ENCODE results near the gene FGFR2.

FGFR2 gene

DNA sequence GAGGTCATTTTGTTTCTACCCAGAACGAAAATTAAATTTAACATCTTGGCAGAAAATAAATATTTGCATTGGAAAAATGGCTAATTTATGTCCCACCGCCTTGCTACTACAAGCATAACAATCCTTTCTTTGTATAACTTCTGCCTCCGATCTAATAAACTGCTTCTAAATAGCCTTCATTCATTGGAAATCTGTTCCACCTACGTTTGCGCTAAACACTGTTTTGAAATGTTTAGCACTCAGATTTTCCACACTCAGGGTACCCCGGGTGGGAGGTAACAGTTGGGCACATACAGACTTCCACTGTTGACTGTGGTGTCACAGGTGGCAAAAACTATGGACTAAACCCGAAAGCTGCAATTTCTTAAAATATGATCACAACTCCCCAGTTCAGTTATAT, 96.4 kb downstream of the FGFR2 start:
- Histone ChIP-seq H4K20me1 (no peaks in the 10 kb centered on the region), H3K4me2 (no peak overlapping the region), H3K27ac (no peak overlapping the region), H3K36me3 (no peaks in the 10 kb centered on the region), H3K4me3 (no peak overlapping the region), H3K9me3 (no peaks in the 10 kb centered on the region), H3K27me3 (no peaks in the 10 kb centered on the region), H3K4me1 (peaks cover 9% of the 10 kb centered on the region), H3K9ac (no peak overlapping the region)
- no peak for TF ChIP-seq Cebpa-rat (IDR thresholded peaks at IDR 0.05)

DNA sequence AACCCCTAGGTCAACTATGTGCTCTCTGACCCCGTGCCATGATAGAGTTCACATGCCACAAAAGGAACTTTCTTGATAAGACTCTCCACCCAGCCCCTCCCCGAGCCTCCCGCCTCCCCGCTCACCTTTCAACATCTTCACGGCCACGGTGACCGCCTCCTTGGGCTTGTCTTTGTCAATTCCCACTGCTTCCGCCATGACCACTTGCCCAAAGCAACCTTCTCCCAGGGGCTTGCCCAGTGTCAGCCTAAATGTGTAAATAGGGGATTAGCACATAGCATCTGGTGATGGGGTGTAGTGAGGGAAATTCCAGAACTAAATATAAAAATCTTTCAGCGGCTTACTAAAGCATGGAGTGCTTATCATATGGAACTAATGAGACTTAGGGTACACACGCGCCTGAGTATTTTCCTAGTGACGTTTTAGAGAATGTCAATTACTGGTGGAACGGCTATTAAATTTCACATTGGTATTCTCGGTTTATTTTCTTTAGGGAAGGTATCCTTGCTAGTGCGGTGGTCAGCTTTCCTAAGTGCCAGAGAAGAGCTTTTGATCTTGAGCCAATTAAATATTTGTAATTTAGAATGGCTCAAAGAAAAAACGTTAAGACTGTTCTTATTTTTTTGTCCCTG, 97.4 kb downstream of the FGFR2 start:
- H3K27ac ChIP-seq = no peak overlapping the region
- no peak overlapping the region for H3K4me3 ChIP-seq
- peaks cover 9% of the 10 kb centered on the region for H3K4me1 ChIP-seq
- TF ChIP-seq Cebpa-rat (IDR thresholded peaks at IDR 0.05) = no peak
- no peak overlapping the region for H3K9ac ChIP-seq
- H3K9me3 ChIP-seq = no peaks in the 10 kb centered on the region
- no peaks in the 10 kb centered on the region for H3K27me3 ChIP-seq
- H3K36me3 ChIP-seq = no peaks in the 10 kb centered on the region
- no peak overlapping the region for H3K4me2 ChIP-seq
- H4K20me1 ChIP-seq = no peaks in the 10 kb centered on the region

DNA sequence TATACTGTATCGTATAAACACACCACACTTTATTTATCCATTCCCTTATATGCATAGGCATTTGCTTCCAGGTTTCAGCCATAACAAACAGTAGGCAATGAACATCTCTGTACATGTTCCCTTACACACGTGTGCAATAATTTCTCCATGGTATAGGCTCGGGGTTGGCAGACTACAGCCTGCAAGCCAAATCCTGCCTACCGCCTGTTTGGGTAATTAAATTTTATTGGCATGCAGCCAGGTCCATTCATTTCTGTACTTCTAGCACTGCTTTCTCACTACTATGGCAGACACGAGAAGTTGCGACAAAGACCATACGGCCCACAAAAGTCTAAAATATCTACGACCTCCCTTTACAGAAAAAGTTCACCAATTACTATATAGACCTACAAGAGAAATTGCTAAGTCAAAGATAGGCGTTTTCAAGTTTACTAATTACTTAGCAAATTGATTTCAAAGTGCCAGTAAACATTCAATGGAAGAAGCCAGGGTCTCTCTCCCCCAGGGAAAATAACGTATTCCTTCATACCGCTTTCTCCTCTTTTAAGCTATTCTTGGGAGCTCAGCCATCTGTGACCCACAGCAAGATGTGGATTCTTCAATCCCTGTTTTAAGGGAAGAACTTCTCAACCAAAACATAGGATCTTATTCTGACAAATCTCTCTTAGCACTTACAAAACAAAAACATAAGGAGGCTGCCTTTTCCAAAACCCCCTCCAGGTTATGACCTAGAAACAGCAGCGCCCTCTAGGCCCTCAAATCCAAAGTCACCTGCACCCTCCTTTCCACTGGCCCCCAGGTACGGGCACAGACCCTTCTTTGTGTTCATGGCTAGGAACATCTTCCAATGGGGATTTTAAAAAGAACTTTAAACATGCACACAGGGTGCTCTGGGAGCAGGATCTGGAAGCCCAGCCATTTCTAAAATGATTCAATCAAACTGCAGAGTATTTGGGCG, 100.5 kb downstream of the FGFR2 start:
- H3K27ac ChIP-seq = no peak overlapping the region
- H3K9ac ChIP-seq = no peak overlapping the region
- H4K20me1 ChIP-seq = no peaks in the 10 kb centered on the region
- H3K9me3 ChIP-seq = no peaks in the 10 kb centered on the region
- H3K4me1 ChIP-seq = peaks cover 9% of the 10 kb centered on the region
- TF ChIP-seq Cebpa-rat (IDR thresholded peaks at IDR 0.05) = no peak
- no peak overlapping the region for H3K4me3 ChIP-seq
- H3K4me2 ChIP-seq = peak overlapping the region; percentile 43
- no peaks in the 10 kb centered on the region for H3K36me3 ChIP-seq
- no peaks in the 10 kb centered on the region for H3K27me3 ChIP-seq

DNA sequence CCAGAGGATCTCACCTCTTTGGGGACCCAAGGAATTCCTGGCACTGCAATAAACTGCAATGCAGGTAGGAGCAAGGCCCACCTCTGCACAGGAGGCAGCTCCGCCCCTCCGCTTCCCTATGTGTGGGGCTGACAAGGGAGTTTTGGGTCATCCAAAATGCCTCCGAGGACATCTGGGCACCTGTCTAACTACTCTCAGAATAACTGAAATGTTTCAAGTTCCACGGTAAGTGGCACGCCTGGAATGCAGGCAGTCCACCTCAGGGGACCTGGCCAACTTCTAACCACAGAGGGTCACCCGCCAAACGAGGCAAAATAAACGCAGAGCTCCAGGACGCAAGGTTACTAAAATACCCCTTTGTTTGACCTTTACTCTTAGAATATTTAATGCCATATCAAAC, 102.5 kb downstream of the FGFR2 start:
- Histone ChIP-seq H3K9me3 (no peaks in the 10 kb centered on the region), H3K36me3 (no peaks in the 10 kb centered on the region), H3K4me2 (no peak overlapping the region), H3K27me3 (no peaks in the 10 kb centered on the region), H3K9ac (no peak overlapping the region), H4K20me1 (no peaks in the 10 kb centered on the region), H3K27ac (no peak overlapping the region), H3K4me3 (no peak overlapping the region), H3K4me1 (peaks cover 9% of the 10 kb centered on the region)
- no peak for TF ChIP-seq Cebpa-rat (IDR thresholded peaks at IDR 0.05)

DNA sequence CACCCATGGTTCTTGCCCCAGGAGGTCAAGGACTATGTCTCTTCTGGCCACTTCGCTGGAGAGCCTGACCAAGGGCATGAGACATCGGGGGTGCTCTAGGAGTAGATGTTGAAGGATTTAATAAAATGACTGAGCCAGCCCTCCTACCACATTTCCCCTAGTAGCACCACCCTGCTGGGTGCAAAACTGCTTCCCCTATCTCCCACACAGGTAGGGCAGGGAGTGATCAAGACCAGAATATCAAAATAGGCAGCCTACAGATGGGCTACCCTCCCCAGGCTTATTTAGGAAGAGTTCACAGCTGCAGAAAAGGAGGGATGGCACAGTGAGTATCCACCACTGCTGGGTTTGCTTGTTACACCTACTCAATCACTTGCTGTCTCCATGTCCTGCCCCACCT, 103.9 kb downstream of the FGFR2 start:
- Histone ChIP-seq H3K36me3 (no peaks in the 10 kb centered on the region), H3K9me3 (no peaks in the 10 kb centered on the region), H3K4me2 (no peak overlapping the region), H3K27ac (no peak overlapping the region), H3K4me1 (peaks cover 9% of the 10 kb centered on the region), H4K20me1 (no peaks in the 10 kb centered on the region), H3K9ac (no peak overlapping the region), H3K27me3 (no peaks in the 10 kb centered on the region), H3K4me3 (no peak overlapping the region)
- TF ChIP-seq Cebpa-rat (IDR thresholded peaks at IDR 0.05) = no peak

DNA sequence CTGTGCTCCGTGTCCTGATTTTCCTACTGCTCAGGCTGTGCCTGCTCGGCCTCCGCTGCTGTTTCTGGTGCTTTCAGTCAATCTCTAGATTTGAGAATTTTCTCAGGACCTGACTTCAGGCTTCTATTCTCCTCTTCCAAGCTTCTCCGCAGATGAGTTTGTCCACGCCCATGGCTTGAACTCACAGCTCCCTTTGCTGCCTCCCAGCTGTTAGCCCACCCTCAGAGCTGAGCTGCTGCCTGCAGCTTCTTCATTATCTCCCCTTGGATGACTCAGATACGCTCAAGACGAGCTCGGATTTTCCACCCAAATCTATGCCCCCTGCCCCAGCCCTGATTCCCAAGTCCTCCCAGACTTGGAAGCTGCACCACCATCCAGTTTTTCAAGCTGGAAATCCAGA, 104.7 kb downstream of the FGFR2 start:
- TF ChIP-seq Cebpa-rat (IDR thresholded peaks at IDR 0.05) = no peak
- no peaks in the 10 kb centered on the region for H3K36me3 ChIP-seq

DNA sequence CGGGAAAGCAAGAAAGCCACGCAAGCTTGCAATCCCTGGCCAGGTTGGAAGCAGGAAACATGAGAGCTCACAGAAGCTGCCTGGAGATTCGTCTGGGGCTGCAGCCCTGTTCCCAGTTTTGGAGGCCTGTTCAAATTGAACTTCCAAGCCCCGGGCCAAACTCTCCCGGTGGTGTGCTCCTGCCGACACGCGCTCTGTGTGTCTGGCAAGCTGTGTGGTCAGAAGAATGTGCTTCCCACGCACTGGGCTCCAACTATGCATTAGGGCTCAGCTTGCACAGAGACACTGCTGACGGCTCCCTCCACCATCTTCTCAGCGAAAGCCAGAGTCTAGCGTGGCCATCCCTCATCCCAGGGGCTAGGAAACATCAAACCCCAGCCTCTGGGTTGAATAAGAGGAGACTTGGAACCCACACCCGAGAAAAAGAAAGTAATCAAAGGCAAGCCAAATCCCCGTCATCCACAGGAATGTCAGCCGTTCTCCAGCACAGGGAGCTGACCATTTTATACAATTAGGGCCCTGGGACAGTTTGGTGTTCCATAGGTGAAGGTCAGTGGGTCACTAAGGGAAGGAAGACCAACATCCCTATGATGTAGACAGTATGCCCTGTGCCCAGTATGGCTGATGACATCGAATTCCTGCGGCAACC, 107.2 kb downstream of the FGFR2 start:
- no peak for TF ChIP-seq Cebpa-rat (IDR thresholded peaks at IDR 0.05)
- Histone ChIP-seq H3K27ac (no peak overlapping the region), H3K9ac (no peak overlapping the region), H4K20me1 (no peaks in the 10 kb centered on the region), H3K4me1 (no peaks in the 10 kb centered on the region), H3K4me3 (no peak overlapping the region), H3K9me3 (no peaks in the 10 kb centered on the region), H3K4me2 (no peak overlapping the region), H3K36me3 (no peaks in the 10 kb centered on the region), H3K27me3 (no peaks in the 10 kb centered on the region)

More for the DNA sequence above, 104.7 kb downstream of the FGFR2 start:
- peaks cover 9% of the 10 kb centered on the region for H3K4me1 ChIP-seq
- no peaks in the 10 kb centered on the region for H3K27me3 ChIP-seq
- H3K4me3 ChIP-seq = no peak overlapping the region
- H3K9me3 ChIP-seq = no peaks in the 10 kb centered on the region
- H4K20me1 ChIP-seq = no peaks in the 10 kb centered on the region
- H3K9ac ChIP-seq = no peak overlapping the region
- no peak overlapping the region for H3K4me2 ChIP-seq
- no peak overlapping the region for H3K27ac ChIP-seq

DNA sequence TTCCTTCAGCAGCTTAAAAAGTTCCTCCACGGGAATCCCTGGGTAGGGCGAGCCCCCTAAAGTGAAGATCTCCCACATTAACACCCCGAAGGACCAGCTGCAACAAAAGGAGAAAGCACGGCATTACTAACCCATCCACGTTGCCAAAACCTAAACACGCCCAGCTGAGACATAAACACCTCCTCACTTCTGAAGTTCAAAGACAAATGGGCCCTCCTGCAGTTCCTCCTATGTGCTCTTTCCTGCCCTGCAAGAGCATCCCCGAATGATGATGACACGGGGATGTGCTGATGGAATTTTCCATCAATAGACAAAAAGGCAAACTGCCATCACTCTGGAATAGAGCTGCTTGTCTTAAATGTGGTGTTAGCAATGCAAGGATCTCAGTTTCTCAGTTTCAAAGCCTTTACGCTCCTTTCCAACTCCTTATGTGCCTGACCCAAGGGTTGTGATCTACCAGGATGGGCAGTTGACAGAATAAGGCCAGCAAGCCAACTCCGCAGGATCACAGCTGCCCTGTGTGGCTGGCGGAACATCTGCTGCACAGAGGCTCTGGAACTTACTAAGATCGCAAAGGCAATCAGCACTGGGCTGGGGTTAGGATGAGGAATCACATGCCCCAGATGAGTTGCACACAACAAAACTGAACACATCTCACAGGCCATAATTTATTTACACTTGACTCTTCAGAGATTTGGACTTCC, 112.7 kb downstream of the FGFR2 start:
- H3K4me1 ChIP-seq = peaks cover 8% of the 10 kb centered on the region; the same call in 1 of the 2 replicates
- no peaks in the 10 kb centered on the region for H4K20me1 ChIP-seq
- TF ChIP-seq Cebpa-rat (IDR thresholded peaks at IDR 0.05) = no peak
- H3K9ac ChIP-seq = no peak overlapping the region
- no peak overlapping the region for H3K4me3 ChIP-seq
- H3K27ac ChIP-seq = no peak overlapping the region
- H3K4me2 ChIP-seq = no peak overlapping the region
- no peaks in the 10 kb centered on the region for H3K9me3 ChIP-seq
- H3K36me3 ChIP-seq = no peaks in the 10 kb centered on the region
- H3K27me3 ChIP-seq = no peaks in the 10 kb centered on the region

DNA sequence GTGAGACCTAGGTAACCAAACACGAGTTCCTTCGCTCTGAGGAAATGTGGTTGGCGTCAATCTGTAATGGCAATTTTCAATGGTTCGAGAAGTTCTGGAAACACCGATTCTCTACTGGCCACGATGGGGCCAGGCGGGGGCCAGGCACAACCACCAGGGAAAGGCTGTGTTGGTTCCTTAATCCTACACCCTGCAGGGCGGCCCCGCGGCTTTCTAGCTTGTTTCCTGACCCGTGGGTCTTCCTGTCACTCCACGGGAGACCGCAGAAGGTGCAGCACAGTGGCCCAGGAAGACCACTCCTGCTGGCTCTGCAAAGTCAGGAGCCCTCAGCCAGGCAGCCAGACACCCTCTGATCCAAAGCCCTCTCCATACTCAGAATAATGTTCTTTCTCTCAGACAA, 113.4 kb downstream of the FGFR2 start:
- H3K27me3 ChIP-seq = no peaks in the 10 kb centered on the region
- no peaks in the 10 kb centered on the region for H3K9me3 ChIP-seq
- no peaks in the 10 kb centered on the region for H3K36me3 ChIP-seq
- no peak overlapping the region for H3K27ac ChIP-seq
- no peak overlapping the region for H3K4me2 ChIP-seq
- H4K20me1 ChIP-seq = no peaks in the 10 kb centered on the region
- H3K9ac ChIP-seq = no peak overlapping the region
- H3K4me3 ChIP-seq = no peak overlapping the region
- no peak for TF ChIP-seq Cebpa-rat (IDR thresholded peaks at IDR 0.05)
- peaks cover 9% of the 10 kb centered on the region; the same call in 1 of the 2 replicates for H3K4me1 ChIP-seq

Measured in BLaER1 (cell line).